ENCODE data around the gene B4GAT1. TPM values are rescaled to one million over a fixed set of nuclear protein-coding genes. Genes with fewer than 3 reads are reported as not detected.

The B4GAT1 gene
- total and polyA plus RNA-seq, 9 of the 15 experiments (the other 6 are each of a cell fraction or from before 2014, with no cell fraction given) = 0.86 to 9.5 (median 3.8) TPM

GRCh38 chr11:66349084-66349386 is 1.6 kb upstream of the B4GAT1 start:
- Histone ChIP-seq H3K4me3 (no peak overlapping the region), H3K27ac (ENCODE audit: extremely low read depth, low read depth, low read length) (no peak overlapping the region), H4K20me1 (replicated peaks; ENCODE audit: control insufficient read depth, insufficient read depth, low read length) (no peaks in the 10 kb centered on the region), H3K9me3 (replicated peaks; ENCODE audit: control insufficient read depth, insufficient read depth, low read depth, low read length) (no peaks in the 10 kb centered on the region), H3K4me1 (replicated peaks in 1 of 2; ENCODE audit: control insufficient read depth in 2 of 2, insufficient read depth in 2 of 2, low read length in 2 of 2) (peaks cover 20 to 40% of the 10 kb centered on the region in 2 experiments), H3K27me3 (ENCODE audit: control insufficient read depth in 2 of 2, insufficient read depth in 2 of 2, low read length in 2 of 2) (no peaks in the 10 kb centered on the region), H3K9ac (ENCODE audit: insufficient read depth in 1 of 2, low read depth in 2 of 2, low read length in 2 of 2) (no peak overlapping the region), H3K9me1 (ENCODE audit: control insufficient read depth, insufficient read depth, low read length) (no peaks in the 10 kb centered on the region), H2AFZ (ENCODE audit: low read depth, low read length) (no peak overlapping the region), H3K79me2 (ENCODE audit: control insufficient read depth, insufficient read depth, low read length) (peaks cover 13% of the 10 kb centered on the region), H3K36me3 (ENCODE audit: control insufficient read depth, insufficient read depth, low read length) (no peaks in the 10 kb centered on the region), H3K4me2 (ENCODE audit: insufficient read depth, low read length) (no peak overlapping the region)
- POLR2A ChIA-PET = no interaction called here
- WGBS (ENCODE audit: insufficient coverage, low coverage, missing lambda C conversion rate) = 79% methylated on average over 2 of the region's 2 CpGs
- CTCF ChIA-PET (ENCODE audit: low intra/inter-chr PET ratio) = interaction anchor here (0.6 kb wide), 1 partner anchor 37 kb away, joined by 3 read pairs; no protein-coding TSS in a partner anchor
- BruUV-seq (replicated peaks) = no TSS peak
- intact Hi-C loops (cut with micrococcal nuclease) = no loop called here
- FAIRE-seq (no peak), DNase-seq (ENCODE audit: extremely low read depth in 1 of 4, low spot score in 3 of 4) (no peak), ATAC-seq (no peak)
- in situ Hi-C loops (cut with MboI) = no loop called here
- no peak for TF ChIP-seq TRIM25 (IDR thresholded peaks at IDR 0.05; ENCODE audit: borderline replicate concordance)
- TF ChIP-seq ETS2 (tag; IDR thresholded peaks at IDR 0.05; ENCODE audit: borderline replicate concordance, poor library complexity, severe bottlenecking) = no peak
- no peak for TF ChIP-seq DNMT1 (IDR thresholded peaks at IDR 0.05)
- no peak for TF ChIP-seq ZBTB26 (CRISPR knock-in tag; IDR thresholded peaks at IDR 0.05)
